Activated T-helper 17 cell treated with anti-CD3 and anti-CD28 coated beads, Interleukin-2, amount 50 U/mL, for 72 hours (primary cell): ENCODE results near the gene LPAR2. TPM values are rescaled to one million over a fixed set of nuclear protein-coding genes. Genes with fewer than 3 reads are reported as not detected.
"Not testable (repeated sequence)": the region's sequence is repeated elsewhere in the genome, so short reads cannot be mapped to it uniquely, and the experiment has no call there.

Experiments
- ATAC-seq: fragments of 150-1000 bp; cut with Tn5 transposase; replicated peaks from 2 replicates; pipeline ENCODE4 v1.10.0; 2021; ENCODE audit warnings: mild to moderate bottlenecking, moderate library complexity
- H3K27ac Mint-ChIP-seq: one replicate; pipeline ENCODE4 v1.8.0; 2022; ENCODE audit warnings: mixed read lengths
- H3K27me3 Mint-ChIP-seq: one replicate; pipeline ENCODE4 v1.8.0; 2022; ENCODE audit warnings: mixed read lengths
- H3K36me3 Mint-ChIP-seq: one replicate; pipeline ENCODE4 v1.8.0; 2022; ENCODE audit warnings: low read depth, mild to moderate bottlenecking, mixed read lengths
- H3K4me1 Mint-ChIP-seq: one replicate; pipeline ENCODE4 v1.8.0; 2022; ENCODE audit warnings: mixed read lengths
- H3K4me3 Mint-ChIP-seq: one replicate; pipeline ENCODE4 v1.8.0; 2022; ENCODE audit warnings: mild to moderate bottlenecking, mixed read lengths
- H3K9me3 Mint-ChIP-seq: one replicate; pipeline ENCODE4 v1.8.0; 2022; ENCODE audit warnings: mixed read lengths
- total RNA-seq, 2 donors: library from RNA; stranded (reverse); gene quantifications; one replicate each; pipeline ENCODE4 v1.2.3, GENCODE V29; 2022

The LPAR2 gene
- total RNA-seq, 2 donors from 2014 or later = 46.3 to 85.6 TPM

GRCh38 chr19:19602713-19603324 lies 25.2 kb downstream of the LPAR2 start:
- H3K9me3 Mint-ChIP-seq = peaks cover 6% of the 10 kb centered on the region
- no peaks in the 10 kb centered on the region for H3K27me3 Mint-ChIP-seq
- H3K27ac Mint-ChIP-seq = peak overlapping the region; percentile 84
- peak overlapping the region; percentile 92 for H3K4me3 Mint-ChIP-seq
- ATAC-seq = no peak
- H3K36me3 Mint-ChIP-seq = peaks cover 71% of the 10 kb centered on the region
- peaks cover 46% of the 10 kb centered on the region for H3K4me1 Mint-ChIP-seq

- peak overlapping the region; percentile 92 for H3K4me3 Mint-ChIP-seq
- peak overlapping the region; percentile 84 for H3K27ac Mint-ChIP-seq
- H3K36me3 Mint-ChIP-seq = peaks cover 71% of the 10 kb centered on the region
- no peak for ATAC-seq
- H3K9me3 Mint-ChIP-seq = peaks cover 6% of the 10 kb centered on the region
- peaks cover 52% of the 10 kb centered on the region for H3K4me1 Mint-ChIP-seq
- H3K27me3 Mint-ChIP-seq = no peaks in the 10 kb centered on the region
Measured at GRCh38 chr19:19602136-19602712, 25.8 kb downstream of the LPAR2 start.

- Mint-ChIP-seq H3K9me3 (peaks cover 6% of the 10 kb centered on the region), H3K27ac (peak overlapping the region; percentile 84), H3K36me3 (peaks cover 74% of the 10 kb centered on the region), H3K27me3 (no peaks in the 10 kb centered on the region), H3K4me1 (peaks cover 48% of the 10 kb centered on the region), H3K4me3 (peak overlapping the region; percentile 92)
- no peak for ATAC-seq
Measured at GRCh38 chr19:19600793-19601330, 27.2 kb downstream of the LPAR2 start.

GRCh38 chr19:19598728-19599451 lies 29.1 kb downstream of the LPAR2 start:
- ATAC-seq = peak; percentile 59
- not testable (repeated sequence) for H3K27me3 Mint-ChIP-seq, H3K9me3 Mint-ChIP-seq
- Mint-ChIP-seq H3K27ac (peak overlapping the region; percentile 100), H3K4me1 (peaks cover 60% of the 10 kb centered on the region), H3K4me3 (peak overlapping the region; percentile 92), H3K36me3 (peaks cover 86% of the 10 kb centered on the region)

- ATAC-seq = peak; percentile 75
- Mint-ChIP-seq H3K27ac (peak overlapping the region; percentile 100), H3K4me3 (peak overlapping the region; percentile 92), H3K9me3 (peaks cover 6% of the 10 kb centered on the region), H3K36me3 (peaks cover 84% of the 10 kb centered on the region), H3K4me1 (peaks cover 56% of the 10 kb centered on the region), H3K27me3 (no peaks in the 10 kb centered on the region)
Measured at GRCh38 chr19:19597809-19598306, 30.2 kb downstream of the LPAR2 start.

- H3K4me1 Mint-ChIP-seq = peaks cover 52% of the 10 kb centered on the region
- ATAC-seq = no peak
- H3K27ac Mint-ChIP-seq = peak overlapping the region; percentile 100
- H3K36me3 Mint-ChIP-seq = peaks cover 85% of the 10 kb centered on the region
- H3K9me3 Mint-ChIP-seq = no peaks in the 10 kb centered on the region
- H3K27me3 Mint-ChIP-seq = no peaks in the 10 kb centered on the region
- peak overlapping the region; percentile 52 for H3K4me3 Mint-ChIP-seq
Measured at GRCh38 chr19:19595171-19595701, 32.8 kb downstream of the LPAR2 start.

- Mint-ChIP-seq H3K4me3 (peak overlapping the region; percentile 65), H3K27me3 (no peaks in the 10 kb centered on the region), H3K36me3 (peaks cover 90% of the 10 kb centered on the region), H3K9me3 (no peaks in the 10 kb centered on the region), H3K27ac (peak overlapping the region; percentile 90), H3K4me1 (peaks cover 60% of the 10 kb centered on the region)
- ATAC-seq = peak; percentile 1
Measured at GRCh38 chr19:19594381-19594780, 33.6 kb downstream of the LPAR2 start.

- Mint-ChIP-seq H3K4me1 (peaks cover 57% of the 10 kb centered on the region), H3K36me3 (peaks cover 90% of the 10 kb centered on the region), H3K4me3 (peak overlapping the region; percentile 75), H3K27ac (peak overlapping the region; percentile 94), H3K27me3 (no peaks in the 10 kb centered on the region), H3K9me3 (no peaks in the 10 kb centered on the region)
- ATAC-seq = no peak
Measured at GRCh38 chr19:19592690-19593089, 35.3 kb downstream of the LPAR2 start.

- peak; percentile 86 for ATAC-seq
- peaks cover 50% of the 10 kb centered on the region for H3K4me1 Mint-ChIP-seq
- no peaks in the 10 kb centered on the region for H3K27me3 Mint-ChIP-seq
- H3K36me3 Mint-ChIP-seq = peaks cover 84% of the 10 kb centered on the region
- no peaks in the 10 kb centered on the region for H3K9me3 Mint-ChIP-seq
- peak overlapping the region; percentile 94 for H3K27ac Mint-ChIP-seq
- H3K4me3 Mint-ChIP-seq = peak overlapping the region; percentile 75
Measured at GRCh38 chr19:19591133-19591825, 36.7 kb downstream of the LPAR2 start.

GRCh38 chr19:19588546-19588945 lies 39.5 kb downstream of the LPAR2 start:
- peaks cover 92% of the 10 kb centered on the region for H3K36me3 Mint-ChIP-seq
- H3K4me3 Mint-ChIP-seq = peak overlapping the region; percentile 75

GRCh38 chr19:19587771-19588170 lies 40.2 kb downstream of the LPAR2 start:
- Mint-ChIP-seq H3K4me1 (peaks cover 40% of the 10 kb centered on the region), H3K4me3 (peak overlapping the region; percentile 75)
- no peak for ATAC-seq

More at GRCh38 chr19:19588546-19588945, 39.5 kb downstream of the LPAR2 start:
- Mint-ChIP-seq H3K27ac (peak overlapping the region; percentile 94), H3K9me3 (no peaks in the 10 kb centered on the region), H3K27me3 (no peaks in the 10 kb centered on the region), H3K4me1 (peaks cover 45% of the 10 kb centered on the region)
- ATAC-seq = no peak

GRCh38 chr19:19584356-19584755 lies 43.7 kb downstream of the LPAR2 start:
- H3K4me3 Mint-ChIP-seq = no peak overlapping the region
- peaks cover 87% of the 10 kb centered on the region for H3K36me3 Mint-ChIP-seq
- H3K4me1 Mint-ChIP-seq = peaks cover 26% of the 10 kb centered on the region
- no peaks in the 10 kb centered on the region for H3K9me3 Mint-ChIP-seq
- no peak overlapping the region for H3K27ac Mint-ChIP-seq
- no peak for ATAC-seq
- H3K27me3 Mint-ChIP-seq = no peaks in the 10 kb centered on the region

More at GRCh38 chr19:19587771-19588170, 40.2 kb downstream of the LPAR2 start:
- H3K36me3 Mint-ChIP-seq = peaks cover 92% of the 10 kb centered on the region
- no peaks in the 10 kb centered on the region for H3K9me3 Mint-ChIP-seq
- H3K27ac Mint-ChIP-seq = peak overlapping the region; percentile 94
- H3K27me3 Mint-ChIP-seq = no peaks in the 10 kb centered on the region

- Mint-ChIP-seq H3K27me3 (no peaks in the 10 kb centered on the region), H3K9me3 (no peaks in the 10 kb centered on the region), H3K4me3 (no peak overlapping the region), H3K4me1 (peaks cover 17% of the 10 kb centered on the region), H3K36me3 (peaks cover 77% of the 10 kb centered on the region), H3K27ac (peak overlapping the region; percentile 12)
- ATAC-seq = no peak
Measured at GRCh38 chr19:19582471-19582870, 45.5 kb downstream of the LPAR2 start.

GRCh38 chr19:19581391-19581790 lies 46.6 kb downstream of the LPAR2 start:
- no peaks in the 10 kb centered on the region for H3K27me3 Mint-ChIP-seq
- peaks cover 17% of the 10 kb centered on the region for H3K4me1 Mint-ChIP-seq
- no peak for ATAC-seq
- peaks cover 77% of the 10 kb centered on the region for H3K36me3 Mint-ChIP-seq
- H3K27ac Mint-ChIP-seq = no peak overlapping the region
- no peaks in the 10 kb centered on the region for H3K9me3 Mint-ChIP-seq
- no peak overlapping the region for H3K4me3 Mint-ChIP-seq
